H9 (cell line): ENCODE measurements around the gene FLT3. TPM values are rescaled to one million over a fixed set of nuclear protein-coding genes. Genes with fewer than 3 reads are reported as not detected.
"Not testable (repeated sequence)": the region's sequence is repeated elsewhere in the genome, so short reads cannot be mapped to it uniquely, and the experiment has no call there.

Experiments
- DNase-seq: peaks from one replicate; pipeline ENCODE4 v3.0.0-alpha.2; 2017
- H2AFZ ChIP-seq: one replicate; pipeline ENCODE4 v1.6.1; 2013; ENCODE audit warnings: mild to moderate bottlenecking, low read length, control low read depth, moderate library complexity
- H2AK5ac ChIP-seq: 2 replicates; pipeline ENCODE4 v1.6.1; 2013; ENCODE audit warnings: low read length, control low read depth, mixed read lengths; ENCODE audit not compliant: insufficient read length
- H2BK120ac ChIP-seq: one replicate; pipeline ENCODE4 v1.6.1; 2013; ENCODE audit warnings: low read depth, mild to moderate bottlenecking, low read length, control low read depth, inconsistent platforms; ENCODE audit not compliant: poor library complexity, severe bottlenecking
- H2BK12ac ChIP-seq: 2 replicates; pipeline ENCODE4 v1.6.1; 2013; ENCODE audit warnings: low read length, control low read depth, mixed read lengths, low read depth; ENCODE audit not compliant: insufficient read length
- H2BK15ac ChIP-seq: 2 replicates; pipeline ENCODE4 v1.6.1; 2013; ENCODE audit warnings: low read depth, low read length, control low read depth
- H2BK20ac ChIP-seq: one replicate; pipeline ENCODE4 v1.6.1; 2013; ENCODE audit warnings: low read depth, mild to moderate bottlenecking, low read length, control low read depth, inconsistent platforms; ENCODE audit not compliant: poor library complexity, severe bottlenecking
- H2BK5ac ChIP-seq: 2 replicates; pipeline ENCODE4 v1.6.1; 2013; ENCODE audit warnings: low read length, control low read depth, mixed read lengths; ENCODE audit not compliant: insufficient read length
- H3K14ac ChIP-seq: 2 replicates; pipeline ENCODE4 v1.6.1; 2013; ENCODE audit warnings: low read length, control low read depth; ENCODE audit not compliant: insufficient read depth
- H3K18ac ChIP-seq: 2 replicates; pipeline ENCODE4 v1.6.1; 2013; ENCODE audit warnings: low read depth, mild to moderate bottlenecking, mixed read lengths, low read length, control low read depth; ENCODE audit not compliant: insufficient read length
- H3K23ac ChIP-seq: 2 replicates; pipeline ENCODE4 v1.6.1; 2013; ENCODE audit warnings: low read length, control low read depth, mixed read lengths, low read depth; ENCODE audit not compliant: insufficient read length
- H3K23me2 ChIP-seq: 2 replicates; pipeline ENCODE4 v1.6.1; 2013; ENCODE audit warnings: low read depth, mild to moderate bottlenecking, mixed read lengths, low read length, control low read depth; ENCODE audit not compliant: insufficient read length, poor library complexity, severe bottlenecking
- H3K27ac ChIP-seq: 2 replicates; pipeline ENCODE4 v1.5.1; 2013; ENCODE audit warnings: low read length, control low read depth, mixed read lengths, low read depth; ENCODE audit not compliant: insufficient read length
- H3K27me3 ChIP-seq: 2 replicates; pipeline ENCODE4 v1.6.1; 2013; ENCODE audit warnings: low read length, control low read depth, inconsistent platforms; ENCODE audit not compliant: insufficient read depth
- H3K4ac ChIP-seq: 2 replicates; pipeline ENCODE4 v1.6.1; 2013; ENCODE audit warnings: low read depth, mild to moderate bottlenecking, control low read depth, inconsistent platforms, low read length, moderate library complexity
- H3K4me1 ChIP-seq: 2 replicates; pipeline ENCODE4 v1.6.1; 2013; ENCODE audit warnings: low read length, control low read depth, inconsistent platforms; ENCODE audit not compliant: insufficient read depth
- H3K4me2 ChIP-seq: 2 replicates; pipeline ENCODE4 v1.6.1; 2013; ENCODE audit warnings: low read length, control low read depth, mixed read lengths; ENCODE audit not compliant: insufficient read length, insufficient read depth
- H3K56ac ChIP-seq: 2 replicates; pipeline ENCODE4 v1.6.1; 2013; ENCODE audit warnings: low read depth, mild to moderate bottlenecking, mixed read lengths, low read length, control low read depth; ENCODE audit not compliant: insufficient read length
- H3K79me1 ChIP-seq: 2 replicates; pipeline ENCODE4 v1.6.1; 2013; ENCODE audit warnings: low read depth, mild to moderate bottlenecking, moderate library complexity, low read length, control low read depth, inconsistent platforms; ENCODE audit not compliant: insufficient read depth, poor library complexity, severe bottlenecking
- H3K79me2 ChIP-seq: 2 replicates; pipeline ENCODE4 v1.6.1; 2013; ENCODE audit warnings: low read length, control low read depth, inconsistent platforms; ENCODE audit not compliant: insufficient read depth
- H3K9ac ChIP-seq: 2 replicates; pipeline ENCODE4 v1.6.1; 2013; ENCODE audit warnings: low read length, control low read depth, mixed read lengths; ENCODE audit not compliant: insufficient read length; ENCODE audit errors: extremely low read depth
- H3K9me3 ChIP-seq: one replicate; pipeline ENCODE4 v1.6.1; 2013; ENCODE audit warnings: low read depth, low read length, inconsistent platforms; ENCODE audit not compliant: control insufficient read depth
- H3T11ph ChIP-seq: one replicate; pipeline ENCODE4 v1.6.1; 2013; ENCODE audit warnings: mild to moderate bottlenecking, low read length, control low read depth, inconsistent platforms
- H4K20me1 ChIP-seq: one replicate; pipeline ENCODE4 v1.6.1; 2013; ENCODE audit not compliant: control insufficient read depth, insufficient read length, insufficient read depth
- H4K5ac ChIP-seq: 2 replicates; pipeline ENCODE4 v1.6.1; 2013; ENCODE audit warnings: low read depth, mild to moderate bottlenecking, mixed read lengths, low read length, control low read depth; ENCODE audit not compliant: insufficient read length
- H4K8ac ChIP-seq: replicated peaks from 2 replicates; pipeline ENCODE4 v1.6.1; 2013; ENCODE audit warnings: low read length, control low read depth, mixed read lengths, low read depth; ENCODE audit not compliant: insufficient read length
- H4K91ac ChIP-seq: 2 replicates; pipeline ENCODE4 v1.6.1; 2013; ENCODE audit warnings: low read depth, mild to moderate bottlenecking, moderate library complexity, mixed read lengths, low read length, control low read depth; ENCODE audit not compliant: insufficient read length
- H3K27ac Mint-ChIP-seq, 3 experiments: 2 replicates in 2 of 3; 3 replicates in 1 of 3; pipeline ENCODE4 v1.8.0; 2020 to 2021; ENCODE audit warnings: mixed read lengths in 3 of 3, mild to moderate bottlenecking in 1 of 3, moderate library complexity in 1 of 3
- H3K27me3 Mint-ChIP-seq: 2 replicates; pipeline ENCODE4 v1.8.0; 2021; ENCODE audit warnings: low read depth, mild to moderate bottlenecking, moderate library complexity, mixed read lengths
- H3K36me3 Mint-ChIP-seq, 3 experiments: 2 replicates in 2 of 3; 3 replicates in 1 of 3; pipeline ENCODE4 v1.8.0; 2020 to 2021; ENCODE audit warnings: low read depth in 3 of 3, mixed read lengths in 3 of 3; ENCODE audit not compliant: insufficient read depth in 1 of 3
- H3K4me1 Mint-ChIP-seq, 2 experiments: 2 replicates each; pipeline ENCODE4 v1.8.0; 2020; ENCODE audit warnings: mixed read lengths in 2 of 2
- H3K4me3 Mint-ChIP-seq, 2 experiments: 2 replicates in 1 of 2; 3 replicates in 1 of 2; pipeline ENCODE4 v1.8.0; 2020 to 2021; ENCODE audit warnings: mild to moderate bottlenecking in 2 of 2, mixed read lengths in 2 of 2, moderate library complexity in 1 of 2
- H3K9me3 Mint-ChIP-seq, 2 experiments: 2 replicates in 1 of 2; 3 replicates in 1 of 2; pipeline ENCODE4 v1.8.0; 2020; ENCODE audit warnings: mild to moderate bottlenecking in 2 of 2, mixed read lengths in 2 of 2, moderate library complexity in 1 of 2
- CTCF ChIP-seq: fragments of 200-600 bp; sonication (generic); conservative IDR thresholded peaks from 3 replicates; pipeline ENCODE4 v1.8.0; 2021; ENCODE audit warnings: antibody characterized with exemption, mild to moderate bottlenecking
- WGBS: extraction: QIAGEN DNeasy Blood & Tissue Kit; methylation state at CpG from one replicate; pipeline ENCODE4 v1.1.7; 2013; ENCODE audit warnings: missing lambda C conversion rate, low lambda C conversion rate, mixed read lengths; ENCODE audit not compliant: insufficient read length; ENCODE audit errors: extremely low coverage; 5-methylcytosine and 5-hydroxymethylcytosine counted together
- total RNA-seq: library from RNA; stranded (reverse); gene quantifications from 2 replicates; pipeline ENCODE4 v1.2.1, GENCODE V29; 2021

FLT3 gene
- total RNA-seq, 1 experiment from 2014 or later = 0.44 TPM

- TF ChIP-seq CTCF = no peak
- Histone ChIP-seq H4K5ac (no peak overlapping the region), H3K79me2 (no peaks in the 10 kb centered on the region), H3T11ph (no peak overlapping the region), H2BK5ac (no peak overlapping the region), H2BK12ac (no peak overlapping the region), H3K4ac (no peak overlapping the region), H3K14ac (no peak overlapping the region), H4K20me1 (no peaks in the 10 kb centered on the region), H3K18ac (no peak overlapping the region), H2AK5ac (no peak overlapping the region), H3K9ac (no peak overlapping the region), H2BK20ac (no peak overlapping the region), H3K79me1 (no peaks in the 10 kb centered on the region), H2BK120ac (no peak overlapping the region), H3K9me3 (no peaks in the 10 kb centered on the region), H3K23me2 (no peaks in the 10 kb centered on the region), H2BK15ac (no peak overlapping the region), H4K8ac (no peak overlapping the region), H3K56ac (no peak overlapping the region), H3K4me2 (no peak overlapping the region), H3K27me3 (no peaks in the 10 kb centered on the region), H3K23ac (no peak overlapping the region), H4K91ac (no peak overlapping the region), H3K27ac (no peak overlapping the region), H3K4me1 (no peaks in the 10 kb centered on the region), H2AFZ (no peak overlapping the region)
- DNase-seq = no peak
- H3K4me3 Mint-ChIP-seq = no peak overlapping the region
- no CpG with 5 or more reads among the region's 8 CpGs for WGBS
- no peaks in the 10 kb centered on the region for H3K4me1 Mint-ChIP-seq
- H3K27me3 Mint-ChIP-seq = peaks cover 7% of the 10 kb centered on the region
- no peak overlapping the region for H3K27ac Mint-ChIP-seq
- H3K36me3 Mint-ChIP-seq = peaks cover 0 to 5% (median 4%) of the 10 kb centered on the region in 3 experiments; a peak in 4 of 7 replicates
- peaks cover 4 to 6% of the 10 kb centered on the region in 2 experiments for H3K9me3 Mint-ChIP-seq
These were observed 66.3 kb downstream of the FLT3 start for GRCh38 chr13:28033894-28034655.

GRCh38 chr13:28032438-28032837, 67.9 kb downstream of the FLT3 start:
- H2BK15ac ChIP-seq, H2AFZ ChIP-seq, H3K79me2 ChIP-seq, H2BK5ac ChIP-seq, H3K9ac ChIP-seq, H3K14ac ChIP-seq, H3K23me2 ChIP-seq, H3K9me3 Mint-ChIP-seq, H3K18ac ChIP-seq, H3K23ac ChIP-seq, H3K4me3 Mint-ChIP-seq, H3K56ac ChIP-seq, H4K20me1 ChIP-seq, H3K27ac ChIP-seq, H3K79me1 ChIP-seq, H2BK12ac ChIP-seq, H3K4me1 Mint-ChIP-seq, DNase-seq, H2BK20ac ChIP-seq, H3K27me3 Mint-ChIP-seq, H3K4ac ChIP-seq, H4K8ac ChIP-seq, H4K91ac ChIP-seq, H2AK5ac ChIP-seq, H2BK120ac ChIP-seq, H3K27me3 ChIP-seq, H4K5ac ChIP-seq, H3K4me2 ChIP-seq, H3K27ac Mint-ChIP-seq, H3T11ph ChIP-seq, H3K36me3 Mint-ChIP-seq, H3K9me3 ChIP-seq, H3K4me1 ChIP-seq: not testable (repeated sequence)
- WGBS = no CpG with 5 or more reads among the region's 1 CpG
